Mucosa of descending colon (tissue), 3 donors: ENCODE results near the gene SPEG. TPM values are rescaled to one million over a fixed set of nuclear protein-coding genes. Genes with fewer than 3 reads are reported as not detected.
A peak's percentile ranks its signal among the peaks of the same experiment; 100 is the strongest.

Experiments
- ATAC-seq: fragments of 200-7000 bp; cut with Tn5 transposase; one replicate; pipeline ENCODE4 v1.9.1; 2020; ENCODE audit warnings: mild to moderate bottlenecking, moderate library complexity
- DNase-seq, 3 donors: peaks; one replicate each; pipeline ENCODE4 v3.0.0-alpha.2; 2020
- H3K36me3 ChIP-seq: fragments of 200-600 bp; one replicate; pipeline ENCODE4 v1.8.0; 2021; ENCODE audit warnings: low read depth, mild to moderate bottlenecking
- H3K4me1 ChIP-seq: fragments of 200-600 bp; one replicate; pipeline ENCODE4 v1.8.0; 2021; ENCODE audit warnings: low read depth, mild to moderate bottlenecking
- H3K4me3 ChIP-seq: fragments of 200-600 bp; one replicate; pipeline ENCODE4 v1.8.0; 2021; ENCODE audit warnings: mild to moderate bottlenecking
- H3K9me3 ChIP-seq: fragments of 200-600 bp; one replicate; pipeline ENCODE4 v1.8.0; 2021; ENCODE audit warnings: mild to moderate bottlenecking
- CTCF ChIP-seq: fragments of 200-600 bp; IDR thresholded peaks from one replicate; pipeline ENCODE4 v1.8.0; 2022; ENCODE audit warnings: antibody characterized with exemption, mild to moderate bottlenecking
- intact Hi-C, 2 donors: fragments of 100-400 bp; cut with DNase I in 1 of 2; cut with micrococcal nuclease in 1 of 2; formaldehyde crosslinking; loops; one replicate each; pipeline versions ENCODE4 v1.11.0 to v1.11.1; 2022; cut with DNase I, micrococcal nuclease
- total RNA-seq, 3 donors: library from RNA; stranded (reverse); fragmentation: NEBNext Ultra II Directional in 2 of 3; extraction: Animal tissue kit (Norgen Biotek cat#: 25700) in 2 of 3; gene quantifications; one replicate each; pipeline versions ENCODE4 v1.2.1 to v1.2.4, GENCODE V29; 2021 to 2023
- donor health status: DM: no; HTN: no; CAD: no; lungs with moderate emphysema.
- donor health status: DM: no; HTN: no; CAD: no.
- donor health status: DM: no; HTN: yes; CAD: no.

SPEG gene
- total RNA-seq, 3 donors from 2014 or later: 7.9 to 242 (median 22.2) TPM

GRCh38 chr2:219496825-219497494, 62.3 kb downstream of the SPEG start:
- H3K9me3 ChIP-seq: no peaks in the 10 kb centered on the region
- H3K4me1 ChIP-seq: peaks cover 25% of the 10 kb centered on the region
- ATAC-seq (no peak), DNase-seq (peak in 2 of 3 donors; percentile 28 to 57)
- TF ChIP-seq CTCF: no peak
- H3K36me3 ChIP-seq: no peaks in the 10 kb centered on the region
- H3K4me3 ChIP-seq: no peak overlapping the region
- intact Hi-C loops: no loop called here

- peak; percentile 94 to 96 (median 95) for DNase-seq
- no peaks in the 10 kb centered on the region for H3K36me3 ChIP-seq
- TF ChIP-seq CTCF: no peak
- peak; percentile 82 for ATAC-seq
- peaks cover 25% of the 10 kb centered on the region for H3K4me1 ChIP-seq
- H3K9me3 ChIP-seq: no peaks in the 10 kb centered on the region
- intact Hi-C loops: no loop called here
- H3K4me3 ChIP-seq: peak overlapping the region; percentile 37
Measured at GRCh38 chr2:219497495-219498279, 63.0 kb downstream of the SPEG start.

- peak; percentile 92 for ATAC-seq
- TF ChIP-seq CTCF: no peak
- Histone ChIP-seq H3K9me3 (no peaks in the 10 kb centered on the region), H3K4me3 (peak within 1 kb of the TSS; percentile 37), H3K4me1 (peaks cover 25% of the 10 kb centered on the region), H3K36me3 (no peaks in the 10 kb centered on the region)
- DNase-seq: peak; percentile 97 to 98 (median 98)
- intact Hi-C loops: no loop called here
Measured at GRCh38 chr2:219498280-219499057, 63.8 kb downstream of the SPEG start, which contains the start of gene GMPPA. Gene GMPPA (plus strand): TSS chr2:219498891. CDS start chr2:219499976, 1,085 bp downstream.

GRCh38 chr2:219499058-219499307, 64.3 kb downstream of the SPEG start:
- peak overlapping the region; percentile 37 for H3K4me3 ChIP-seq
- intact Hi-C loops: no loop called here
- H3K9me3 ChIP-seq: no peaks in the 10 kb centered on the region
- no peaks in the 10 kb centered on the region for H3K36me3 ChIP-seq
- ATAC-seq: no peak
- DNase-seq: no peak
- no peak for TF ChIP-seq CTCF
- peaks cover 25% of the 10 kb centered on the region for H3K4me1 ChIP-seq

- DNase-seq (no peak), ATAC-seq (no peak)
- no peak overlapping the region for H3K4me3 ChIP-seq
- no peaks in the 10 kb centered on the region for H3K36me3 ChIP-seq
- intact Hi-C loops: no loop called here
- no peaks in the 10 kb centered on the region for H3K9me3 ChIP-seq
- no peak for TF ChIP-seq CTCF
- peaks cover 25% of the 10 kb centered on the region for H3K4me1 ChIP-seq
Measured at GRCh38 chr2:219499555-219499954, 64.9 kb downstream of the SPEG start.
